SK-N-SH treated with all-trans-retinoic acid at 6 μM for 48 hours (cell line): ENCODE data around the gene SLITRK1.

ENCODE experiments used
- ATAC-seq: fragments of 200-7000 bp; cut with Tn5 transposase; 3 replicates; pipeline ENCODE4 v1.9.1; 2020; ENCODE audit warnings: mild to moderate bottlenecking, moderate library complexity
- ARNTL ChIP-seq: fragments of 450-650 bp; formaldehyde crosslinking; IDR thresholded peaks from 2 replicates; pipeline ENCODE4 v1.5.0; 2020; ENCODE audit warnings: low read depth, mild to moderate bottlenecking, moderate library complexity, borderline replicate concordance
- BACH2 ChIP-seq: fragments of 250-450 bp; sonication (Bioruptor Pico); IDR thresholded peaks from 2 replicates; pipeline ENCODE4 v1.9.0; 2021; ENCODE audit warnings: mild to moderate bottlenecking, borderline replicate concordance
- ESRRG ChIP-seq: fragments of 250-450 bp; sonication (Bioruptor Pico); IDR thresholded peaks from 2 replicates; pipeline ENCODE4 v1.6.1; 2021; ENCODE audit warnings: mild to moderate bottlenecking
- GLIS3 ChIP-seq: fragments of 250-450 bp; sonication (Bioruptor Pico); IDR thresholded peaks from 2 replicates; pipeline ENCODE4 v1.5.0; 2020; ENCODE audit warnings: mild to moderate bottlenecking, moderate library complexity
- ISL1 ChIP-seq: fragments of 250-450 bp; sonication (Bioruptor Pico); IDR thresholded peaks from 2 replicates; pipeline ENCODE4 v2.1.2; 2022; ENCODE audit warnings: mild to moderate bottlenecking, moderate library complexity
- OSR1 ChIP-seq: fragments of 250-450 bp; sonication (Bioruptor Pico); IDR thresholded peaks from 2 replicates; pipeline ENCODE4 v1.8.0; 2022; ENCODE audit warnings: moderate library complexity, mild to moderate bottlenecking, inconsistent platforms
- PPARA ChIP-seq: fragments of 250-450 bp; sonication (Bioruptor Pico); IDR thresholded peaks from 2 replicates; pipeline ENCODE4 v1.5.0; 2020; ENCODE audit warnings: mild to moderate bottlenecking, borderline replicate concordance
- SNAI2 ChIP-seq: fragments of 250-450 bp; sonication (Bioruptor Pico); IDR thresholded peaks from 2 replicates; pipeline ENCODE4 v1.5.0; 2020; ENCODE audit warnings: mild to moderate bottlenecking, moderate library complexity
- TCF4 ChIP-seq: fragments of 250-450 bp; sonication (Bioruptor Pico); IDR thresholded peaks from 2 replicates; pipeline ENCODE4 v1.8.0; 2021; ENCODE audit warnings: mild to moderate bottlenecking, moderate library complexity, borderline replicate concordance
- TOX ChIP-seq: fragments of 250-450 bp; sonication (Bioruptor Pico); IDR thresholded peaks from 2 replicates; pipeline ENCODE4 v1.8.0; 2021; ENCODE audit warnings: mild to moderate bottlenecking, moderate library complexity, borderline replicate concordance
- ZC3H10 ChIP-seq: fragments of 250-450 bp; sonication (Bioruptor Pico); IDR thresholded peaks from 2 replicates; pipeline ENCODE4 v1.5.1; 2021; ENCODE audit warnings: mild to moderate bottlenecking, moderate library complexity
- ZFP30 ChIP-seq: fragments of 450-650 bp; formaldehyde crosslinking; IDR thresholded peaks from 2 replicates; pipeline ENCODE4 v1.5.0; 2022; ENCODE audit warnings: mild to moderate bottlenecking, moderate library complexity
- ZNF565 ChIP-seq: fragments of 450-650 bp; formaldehyde crosslinking; conservative IDR thresholded peaks from 2 replicates; pipeline ENCODE4 v1.5.0; 2020; ENCODE audit warnings: low read depth, mild to moderate bottlenecking, moderate library complexity
- ZNF70 ChIP-seq: fragments of 450-650 bp; formaldehyde crosslinking; IDR thresholded peaks from 2 replicates; pipeline ENCODE4 v1.5.0; 2020; ENCODE audit warnings: mild to moderate bottlenecking, moderate library complexity
- ZNF8 ChIP-seq: fragments of 450-650 bp; formaldehyde crosslinking; IDR thresholded peaks from 2 replicates; pipeline ENCODE4 v1.5.0; 2020; ENCODE audit warnings: mild to moderate bottlenecking, moderate library complexity
- TF ChIP-seq, protein P1 (sequence below): fragments of 250-450 bp; sonication (Bioruptor Pico); IDR thresholded peaks from 2 replicates; pipeline ENCODE4 v1.8.0; 2021; ENCODE audit warnings: low read depth, mild to moderate bottlenecking, moderate library complexity, borderline replicate concordance
- TF ChIP-seq, protein P2 (sequence below): fragments of 250-450 bp; sonication (Bioruptor Pico); IDR thresholded peaks from 2 replicates; pipeline ENCODE4 v1.8.0; 2020; ENCODE audit warnings: mild to moderate bottlenecking, moderate library complexity, borderline replicate concordance
- TF ChIP-seq, protein P3 (sequence below): fragments of 250-450 bp; sonication (Bioruptor Pico); IDR thresholded peaks from 2 replicates; pipeline ENCODE4 v1.5.0; 2020; ENCODE audit warnings: mild to moderate bottlenecking, moderate library complexity
- TF ChIP-seq, protein P4 (sequence below): fragments of 250-450 bp; sonication (Bioruptor Pico); IDR thresholded peaks from 2 replicates; pipeline ENCODE4 v1.5.1; 2021; ENCODE audit warnings: mild to moderate bottlenecking, moderate library complexity
- TF ChIP-seq, protein P5 (sequence below): fragments of 250-450 bp; sonication (Bioruptor Pico); IDR thresholded peaks from 2 replicates; pipeline ENCODE4 v1.5.1; 2020; ENCODE audit warnings: low read depth, mild to moderate bottlenecking, moderate library complexity

SLITRK1 gene

DNA sequence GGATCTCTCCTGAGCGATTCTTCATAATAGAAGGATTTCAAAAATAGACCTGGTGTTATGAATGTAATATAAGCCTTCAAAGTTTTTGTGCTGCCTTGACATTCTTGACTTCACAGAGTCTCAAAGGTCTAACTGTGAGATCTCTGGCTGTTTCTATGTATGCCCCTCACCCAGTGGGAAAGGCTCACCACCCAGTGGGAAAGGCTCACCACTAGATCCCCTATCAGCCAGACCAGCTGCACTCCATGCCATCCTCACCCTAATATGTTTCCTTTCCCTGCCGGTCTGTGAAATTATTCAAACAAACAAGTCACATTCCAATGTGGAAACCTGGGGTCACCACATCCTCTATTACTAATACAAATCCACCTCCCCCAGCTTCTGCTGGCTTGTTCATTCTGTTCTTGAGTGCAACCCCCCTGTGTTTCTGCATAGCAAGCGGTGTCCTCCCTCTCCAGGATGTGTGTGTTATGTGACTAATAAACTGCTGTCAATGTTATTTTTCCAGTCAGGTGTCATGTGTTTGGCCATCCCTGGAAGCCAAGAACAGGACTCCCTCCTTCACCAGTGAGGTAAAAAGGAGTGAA is 13.8 kb upstream of the SLITRK1 start (continued):
- TF ChIP-seq, protein P1, sequence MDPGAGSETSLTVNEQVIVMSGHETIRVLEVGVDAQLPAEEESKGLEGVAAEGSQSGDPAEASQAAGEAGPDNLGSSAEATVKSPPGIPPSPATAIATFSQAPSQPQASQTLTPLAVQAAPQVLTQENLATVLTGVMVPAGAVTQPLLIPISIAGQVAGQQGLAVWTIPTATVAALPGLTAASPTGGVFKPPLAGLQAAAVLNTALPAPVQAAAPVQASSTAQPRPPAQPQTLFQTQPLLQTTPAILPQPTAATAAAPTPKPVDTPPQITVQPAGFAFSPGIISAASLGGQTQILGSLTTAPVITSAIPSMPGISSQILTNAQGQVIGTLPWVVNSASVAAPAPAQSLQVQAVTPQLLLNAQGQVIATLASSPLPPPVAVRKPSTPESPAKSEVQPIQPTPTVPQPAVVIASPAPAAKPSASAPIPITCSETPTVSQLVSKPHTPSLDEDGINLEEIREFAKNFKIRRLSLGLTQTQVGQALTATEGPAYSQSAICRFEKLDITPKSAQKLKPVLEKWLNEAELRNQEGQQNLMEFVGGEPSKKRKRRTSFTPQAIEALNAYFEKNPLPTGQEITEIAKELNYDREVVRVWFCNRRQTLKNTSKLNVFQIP (CRISPR knock-in tag): no peak

DNA sequence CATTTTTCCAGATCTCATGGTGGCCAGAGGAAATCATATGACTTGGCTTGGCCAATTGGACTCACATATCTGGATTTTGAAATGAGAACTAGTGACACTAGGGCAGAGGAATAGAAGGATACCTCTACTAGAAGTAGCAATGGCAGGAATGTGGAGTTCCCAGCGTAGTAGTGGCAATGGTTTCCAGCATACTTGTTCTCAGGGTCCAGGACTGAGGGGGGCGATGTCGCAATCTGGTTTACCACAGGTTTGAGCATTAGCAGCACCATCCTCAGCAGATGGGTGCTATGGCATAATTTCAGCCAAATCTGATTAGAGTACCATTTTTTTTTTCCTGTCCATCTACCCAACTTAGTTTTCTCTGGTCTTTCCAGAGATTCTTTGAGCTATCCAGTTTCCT is 8.1 kb upstream of the SLITRK1 start:
- no peak for TF ChIP-seq ISL1
- TF ChIP-seq, protein P1 (CRISPR knock-in tag): no peak
- TF ChIP-seq ZNF8: no peak
- TF ChIP-seq, protein P2, sequence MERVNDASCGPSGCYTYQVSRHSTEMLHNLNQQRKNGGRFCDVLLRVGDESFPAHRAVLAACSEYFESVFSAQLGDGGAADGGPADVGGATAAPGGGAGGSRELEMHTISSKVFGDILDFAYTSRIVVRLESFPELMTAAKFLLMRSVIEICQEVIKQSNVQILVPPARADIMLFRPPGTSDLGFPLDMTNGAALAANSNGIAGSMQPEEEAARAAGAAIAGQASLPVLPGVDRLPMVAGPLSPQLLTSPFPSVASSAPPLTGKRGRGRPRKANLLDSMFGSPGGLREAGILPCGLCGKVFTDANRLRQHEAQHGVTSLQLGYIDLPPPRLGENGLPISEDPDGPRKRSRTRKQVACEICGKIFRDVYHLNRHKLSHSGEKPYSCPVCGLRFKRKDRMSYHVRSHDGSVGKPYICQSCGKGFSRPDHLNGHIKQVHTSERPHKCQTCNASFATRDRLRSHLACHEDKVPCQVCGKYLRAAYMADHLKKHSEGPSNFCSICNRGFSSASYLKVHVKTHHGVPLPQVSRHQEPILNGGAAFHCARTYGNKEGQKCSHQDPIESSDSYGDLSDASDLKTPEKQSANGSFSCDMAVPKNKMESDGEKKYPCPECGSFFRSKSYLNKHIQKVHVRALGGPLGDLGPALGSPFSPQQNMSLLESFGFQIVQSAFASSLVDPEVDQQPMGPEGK: no peak
- TF ChIP-seq, protein P3, sequence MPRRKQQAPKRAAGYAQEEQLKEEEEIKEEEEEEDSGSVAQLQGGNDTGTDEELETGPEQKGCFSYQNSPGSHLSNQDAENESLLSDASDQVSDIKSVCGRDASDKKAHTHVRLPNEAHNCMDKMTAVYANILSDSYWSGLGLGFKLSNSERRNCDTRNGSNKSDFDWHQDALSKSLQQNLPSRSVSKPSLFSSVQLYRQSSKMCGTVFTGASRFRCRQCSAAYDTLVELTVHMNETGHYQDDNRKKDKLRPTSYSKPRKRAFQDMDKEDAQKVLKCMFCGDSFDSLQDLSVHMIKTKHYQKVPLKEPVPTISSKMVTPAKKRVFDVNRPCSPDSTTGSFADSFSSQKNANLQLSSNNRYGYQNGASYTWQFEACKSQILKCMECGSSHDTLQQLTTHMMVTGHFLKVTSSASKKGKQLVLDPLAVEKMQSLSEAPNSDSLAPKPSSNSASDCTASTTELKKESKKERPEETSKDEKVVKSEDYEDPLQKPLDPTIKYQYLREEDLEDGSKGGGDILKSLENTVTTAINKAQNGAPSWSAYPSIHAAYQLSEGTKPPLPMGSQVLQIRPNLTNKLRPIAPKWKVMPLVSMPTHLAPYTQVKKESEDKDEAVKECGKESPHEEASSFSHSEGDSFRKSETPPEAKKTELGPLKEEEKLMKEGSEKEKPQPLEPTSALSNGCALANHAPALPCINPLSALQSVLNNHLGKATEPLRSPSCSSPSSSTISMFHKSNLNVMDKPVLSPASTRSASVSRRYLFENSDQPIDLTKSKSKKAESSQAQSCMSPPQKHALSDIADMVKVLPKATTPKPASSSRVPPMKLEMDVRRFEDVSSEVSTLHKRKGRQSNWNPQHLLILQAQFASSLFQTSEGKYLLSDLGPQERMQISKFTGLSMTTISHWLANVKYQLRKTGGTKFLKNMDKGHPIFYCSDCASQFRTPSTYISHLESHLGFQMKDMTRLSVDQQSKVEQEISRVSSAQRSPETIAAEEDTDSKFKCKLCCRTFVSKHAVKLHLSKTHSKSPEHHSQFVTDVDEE (CRISPR knock-in tag): no peak
- TF ChIP-seq, protein P4, sequence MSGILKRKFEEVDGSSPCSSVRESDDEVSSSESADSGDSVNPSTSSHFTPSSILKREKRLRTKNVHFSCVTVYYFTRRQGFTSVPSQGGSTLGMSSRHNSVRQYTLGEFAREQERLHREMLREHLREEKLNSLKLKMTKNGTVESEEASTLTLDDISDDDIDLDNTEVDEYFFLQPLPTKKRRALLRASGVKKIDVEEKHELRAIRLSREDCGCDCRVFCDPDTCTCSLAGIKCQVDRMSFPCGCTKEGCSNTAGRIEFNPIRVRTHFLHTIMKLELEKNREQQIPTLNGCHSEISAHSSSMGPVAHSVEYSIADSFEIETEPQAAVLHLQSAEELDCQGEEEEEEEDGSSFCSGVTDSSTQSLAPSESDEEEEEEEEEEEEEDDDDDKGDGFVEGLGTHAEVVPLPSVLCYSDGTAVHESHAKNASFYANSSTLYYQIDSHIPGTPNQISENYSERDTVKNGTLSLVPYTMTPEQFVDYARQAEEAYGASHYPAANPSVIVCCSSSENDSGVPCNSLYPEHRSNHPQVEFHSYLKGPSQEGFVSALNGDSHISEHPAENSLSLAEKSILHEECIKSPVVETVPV (CRISPR knock-in tag): no peak
- no peak for TF ChIP-seq OSR1 (CRISPR knock-in tag)
- TF ChIP-seq ZFP30: no peak
- TF ChIP-seq ESRRG (CRISPR knock-in tag): no peak
- TF ChIP-seq GLIS3: no peak
- TF ChIP-seq TOX: no peak
- no peak for TF ChIP-seq SNAI2 (CRISPR knock-in tag)
- TF ChIP-seq ARNTL (CRISPR knock-in tag): no peak
- no peak for ATAC-seq

DNA sequence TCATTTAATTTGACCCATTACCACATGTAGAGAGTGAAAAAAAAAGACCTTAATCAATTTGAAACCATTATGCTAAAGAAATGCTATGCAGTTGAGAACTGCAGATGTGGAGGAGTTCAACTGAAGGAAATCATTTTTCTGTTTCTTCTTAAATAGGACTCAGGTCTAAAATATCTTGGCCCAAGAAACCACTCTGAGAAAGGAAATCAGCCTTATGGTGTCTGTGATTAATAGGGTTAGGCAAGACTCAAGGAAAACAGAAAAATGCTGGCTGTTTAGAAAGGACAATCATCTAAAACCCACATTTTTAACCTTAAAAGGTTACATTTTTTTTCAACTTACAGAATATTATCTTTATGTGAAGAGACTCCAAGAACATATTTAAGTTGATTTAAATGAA is 1.9 kb upstream of the SLITRK1 start:
- TF ChIP-seq GLIS3 (no peak), ZNF8 (no peak), ZC3H10 (CRISPR knock-in tag) (no peak), BACH2 (CRISPR knock-in tag) (no peak)
- TF ChIP-seq, protein P4 (CRISPR knock-in tag): no peak
- TF ChIP-seq, all 23 proteins: peak for 0
- ATAC-seq: no peak

DNA sequence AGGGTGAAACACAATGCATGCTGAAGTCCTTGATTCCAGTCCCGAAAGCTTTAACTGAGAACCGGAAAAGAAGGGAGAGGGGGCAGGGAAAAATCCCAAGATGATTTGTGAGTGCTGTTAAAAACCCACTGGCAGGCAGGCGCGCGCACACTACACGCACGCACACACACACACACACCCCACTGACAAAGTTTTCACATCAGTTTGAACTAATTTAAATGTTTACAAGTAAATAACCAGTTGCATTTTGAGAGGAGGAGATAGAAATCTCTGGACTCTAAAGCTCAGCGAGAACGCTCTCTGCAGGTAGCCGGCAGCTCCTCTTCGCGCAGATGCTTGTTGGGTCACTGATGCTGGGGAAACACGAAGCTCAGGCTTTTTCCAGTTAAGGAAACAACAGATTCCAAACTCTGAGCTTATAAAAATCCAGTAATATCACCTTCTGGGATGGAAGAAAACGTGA is 818 bp upstream of the SLITRK1 start:
- TF ChIP-seq OSR1 (CRISPR knock-in tag) (no peak), ZNF565 (CRISPR knock-in tag) (no peak), ARNTL (CRISPR knock-in tag) (no peak), BACH2 (CRISPR knock-in tag) (no peak), ZFP30 (no peak), TCF4 (CRISPR knock-in tag) (no peak), PPARA (CRISPR knock-in tag) (no peak), ZNF70 (no peak), ZC3H10 (CRISPR knock-in tag) (no peak)
- TF ChIP-seq, protein P5, sequence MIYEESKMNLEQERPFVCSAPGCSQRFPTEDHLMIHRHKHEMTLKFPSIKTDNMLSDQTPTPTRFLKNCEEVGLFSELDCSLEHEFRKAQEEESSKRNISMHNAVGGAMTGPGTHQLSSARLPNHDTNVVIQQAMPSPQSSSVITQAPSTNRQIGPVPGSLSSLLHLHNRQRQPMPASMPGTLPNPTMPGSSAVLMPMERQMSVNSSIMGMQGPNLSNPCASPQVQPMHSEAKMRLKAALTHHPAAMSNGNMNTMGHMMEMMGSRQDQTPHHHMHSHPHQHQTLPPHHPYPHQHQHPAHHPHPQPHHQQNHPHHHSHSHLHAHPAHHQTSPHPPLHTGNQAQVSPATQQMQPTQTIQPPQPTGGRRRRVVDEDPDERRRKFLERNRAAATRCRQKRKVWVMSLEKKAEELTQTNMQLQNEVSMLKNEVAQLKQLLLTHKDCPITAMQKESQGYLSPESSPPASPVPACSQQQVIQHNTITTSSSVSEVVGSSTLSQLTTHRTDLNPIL (CRISPR knock-in tag): no peak
- ATAC-seq: no peak
